NCI-H1417 treated with DMSO at 0.1 percent for 48 hours (cell line): ENCODE results near the gene LZTS2.

Experiments
- DNase-seq: peaks from one replicate; lab custom pipeline; 2025; lab: John Stamatoyannopoulos, UW

The LZTS2 gene

GRCh38 chr10:100979791-100980272, 19.8 kb upstream of the LZTS2 start:
- no peak for DNase-seq

GRCh38 chr10:100980311-100980710, 19.3 kb upstream of the LZTS2 start:
- DNase-seq: no peak

- DNase-seq: no peak
These were observed 18.9 kb upstream of the LZTS2 start for GRCh38 chr10:100980711-100981110.

GRCh38 chr10:100981178-100981772, 18.3 kb upstream of the LZTS2 start:
- no peak for DNase-seq

- DNase-seq: no peak
These were observed 16.4 kb upstream of the LZTS2 start for GRCh38 chr10:100982916-100983830.

GRCh38 chr10:100983868-100984671, 15.5 kb upstream of the LZTS2 start:
- no peak for DNase-seq

- DNase-seq: no peak
These were observed 14.9 kb upstream of the LZTS2 start for GRCh38 chr10:100984672-100985177.

GRCh38 chr10:100985336-100985735, 14.3 kb upstream of the LZTS2 start:
- no peak for DNase-seq

- DNase-seq: no peak
These were observed 13.0 kb upstream of the LZTS2 start for GRCh38 chr10:100986623-100986951.

GRCh38 chr10:100986952-100987684, 12.5 kb upstream of the LZTS2 start, which contains the start of the genes MRPL43 and TWNK:
Gene MRPL43, minus strand, starts transcription at chr10:100987497. Its CDS starts 54 bp downstream, at chr10:100987443.
Gene TWNK, plus strand, starts transcription at chr10:100987543. Its CDS starts 668 bp downstream, at chr10:100988211.
- no peak for DNase-seq

GRCh38 chr10:100987685-100988049, 11.9 kb upstream of the LZTS2 start:
- DNase-seq: no peak

- DNase-seq: no peak
These were observed 11.4 kb upstream of the LZTS2 start for GRCh38 chr10:100988166-100988565.

GRCh38 chr10:100989088-100989487, 10.5 kb upstream of the LZTS2 start:
- no peak for DNase-seq

GRCh38 chr10:100993986-100994708, 5.5 kb upstream of the LZTS2 start:
- DNase-seq: no peak

GRCh38 chr10:100995181-100995580, 4.4 kb upstream of the LZTS2 start:
- no peak for DNase-seq

GRCh38 chr10:100996678-100997359, 2.8 kb upstream of the LZTS2 start:
- no peak for DNase-seq

- DNase-seq: no peak
These were observed 2.0 kb upstream of the LZTS2 start for GRCh38 chr10:100997360-100998182.

GRCh38 chr10:100998183-100998990, 1.2 kb upstream of the LZTS2 start:
- DNase-seq: peak; percentile 69
